Naive thymus-derived CD4-positive, alpha-beta T cell (primary cell): ENCODE results near the gene CDHR1. TPM values are rescaled to one million over a fixed set of nuclear protein-coding genes. Genes with fewer than 3 reads are reported as not detected.

Experiments used
- ATAC-seq: fragments of 150-1000 bp; cut with Tn5 transposase; 2 replicates; pipeline ENCODE4 v1.10.0; 2021; ENCODE audit warnings: mild to moderate bottlenecking, moderate library complexity
- CTCF ChIA-PET: fragments of 350-600 bp; sonication (Branson Sonifier 250); formaldehyde crosslinking; loops from one replicate; lab custom pipeline; 2021; ENCODE audit warnings: antibody characterized with exemption; lab: Charles Lee
- POLR2A ChIA-PET: fragments of 350-600 bp; sonication (Branson Sonifier 250); formaldehyde crosslinking; loops from one replicate; lab custom pipeline; 2021; ENCODE audit warnings: antibody characterized with exemption, inconsistent platforms; lab: Charles Lee
- DNase-seq, 9 donors: peaks; one replicate each; pipeline versions ENCODE4 v3.0.0 to v3.0.0-alpha.2; 2020 to 2022; ENCODE audit warnings: mixed read lengths in 1 of 9
- H3K27ac ChIP-seq: one replicate; pipeline ENCODE4 v1.7.0; 2013; ENCODE audit warnings: mild to moderate bottlenecking, low read depth, low read length, moderate library complexity
- H3K27me3 ChIP-seq, 2 donors: one replicate each; pipeline ENCODE4 v1.7.0; 2013; ENCODE audit warnings: low read length in 2 of 2, mild to moderate bottlenecking in 2 of 2, moderate library complexity in 2 of 2; ENCODE audit not compliant: control insufficient read depth in 2 of 2, insufficient read depth in 2 of 2
- H3K36me3 ChIP-seq, 3 experiments: 1 replicate in 2 of 3; 2 replicates in 1 of 3; pipeline ENCODE4 v1.7.0; 2013; ENCODE audit warnings: low read length in 3 of 3, mild to moderate bottlenecking in 3 of 3, moderate library complexity in 1 of 3; ENCODE audit not compliant: insufficient read depth in 3 of 3, control insufficient read depth in 2 of 3
- H3K4me1 ChIP-seq, 2 donors: one replicate each; pipeline ENCODE4 v1.7.0; 2013; ENCODE audit warnings: low read length in 2 of 2, mild to moderate bottlenecking in 2 of 2, moderate library complexity in 1 of 2; ENCODE audit not compliant: control insufficient read depth in 2 of 2, insufficient read depth in 2 of 2
- H3K4me3 ChIP-seq: 2 replicates; pipeline ENCODE4 v1.7.0; 2013; ENCODE audit warnings: mild to moderate bottlenecking, low read length
- H3K9me3 ChIP-seq, 3 experiments: 1 replicate in 2 of 3; 2 replicates in 1 of 3; pipeline ENCODE4 v1.7.0; 2013; ENCODE audit warnings: low read length in 3 of 3; ENCODE audit not compliant: control insufficient read depth in 2 of 3
- H3K27ac Mint-ChIP-seq, 9 donors: one replicate each; pipeline ENCODE4 v1.8.0; 2020 to 2022; ENCODE audit warnings: mixed read lengths in 9 of 9, mild to moderate bottlenecking in 8 of 9, moderate library complexity in 5 of 9, inconsistent platforms in 2 of 9
- H3K27me3 Mint-ChIP-seq, 5 donors: one replicate each; pipeline ENCODE4 v1.8.0; 2021 to 2022; ENCODE audit warnings: mixed read lengths in 5 of 5, mild to moderate bottlenecking in 1 of 5
- H3K36me3 Mint-ChIP-seq, 5 donors: one replicate each; pipeline ENCODE4 v1.8.0; 2020 to 2022; ENCODE audit warnings: mixed read lengths in 5 of 5, mild to moderate bottlenecking in 3 of 5, inconsistent platforms in 1 of 5
- H3K4me1 Mint-ChIP-seq, 7 donors: one replicate each; pipeline ENCODE4 v1.8.0; 2020 to 2022; ENCODE audit warnings: mixed read lengths in 7 of 7, mild to moderate bottlenecking in 3 of 7, inconsistent platforms in 1 of 7
- H3K4me3 Mint-ChIP-seq, 10 donors: one replicate each; pipeline ENCODE4 v1.8.0; 2020 to 2022; ENCODE audit warnings: mild to moderate bottlenecking in 10 of 10, mixed read lengths in 10 of 10, moderate library complexity in 6 of 10, inconsistent platforms in 2 of 10
- H3K9me3 Mint-ChIP-seq, 11 donors: one replicate each; pipeline ENCODE4 v1.8.0; 2020 to 2022; ENCODE audit warnings: mixed read lengths in 11 of 11, mild to moderate bottlenecking in 4 of 11, inconsistent platforms in 1 of 11, moderate library complexity in 1 of 11
- intact Hi-C, 2 donors: fragments of 100-400 bp; cut with micrococcal nuclease; formaldehyde crosslinking; loops; one replicate each; pipeline ENCODE4 v1.15.1; 2023
- polyA plus RNA-seq, 2 donors: library from polyadenylated mRNA; unstranded; fragments of 300-500 nt; fragmentation: Illumina TruSeq; gene quantifications; one replicate each; pipeline ENCODE4 v1.2.3, GENCODE V29; 2021
- total RNA-seq, 6 experiments: library from RNA in 5 of 6; stranded (reverse) in 5 of 6; gene quantifications; 1 replicate in 5 of 6; 2 replicates in 1 of 6; pipeline ENCODE4 v1.2.3 and lab custom pipeline; 2021 to 2026

Gene CDHR1
- total and polyA plus RNA-seq, 7 experiments from 2014 or later: 0.15 to 1.6 (median 0.30) TPM; not detected in 2

DNA sequence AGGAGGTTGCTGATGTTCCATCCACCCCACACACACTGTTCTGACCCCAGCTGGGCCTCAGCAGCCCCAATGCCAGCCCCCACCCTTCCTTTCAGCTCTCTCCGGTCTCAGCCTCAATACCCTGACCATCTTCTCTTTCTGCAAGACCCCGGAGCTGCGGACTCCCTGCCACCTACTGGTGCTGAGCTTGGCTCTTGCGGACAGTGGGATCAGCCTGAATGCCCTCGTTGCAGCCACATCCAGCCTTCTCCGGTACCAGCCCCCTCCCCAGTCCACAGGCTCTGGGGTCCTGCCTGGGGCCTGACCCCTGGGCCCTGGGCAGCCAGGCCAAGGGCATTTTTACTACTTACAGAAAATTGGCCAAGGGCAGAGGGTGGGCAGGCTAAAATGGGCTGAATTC lies 53.2 kb downstream of the CDHR1 start:
- Mint-ChIP-seq H3K9me3 (peaks cover 0 to 5% (median 0%) of the 10 kb centered on the region in 11 donors), H3K27me3 (peaks cover 0 to 5% (median 3%) of the 10 kb centered on the region in 5 donors), H3K4me1 (no peaks in the 10 kb centered on the region), H3K27ac (no peak overlapping the region), H3K36me3 (no peaks in the 10 kb centered on the region), H3K4me3 (no peak overlapping the region)
- ATAC-seq (no peak), DNase-seq (no peak)
- H3K27me3 ChIP-seq: no peaks in the 10 kb centered on the region
- no peak overlapping the region for H3K4me3 ChIP-seq
- H3K4me1 ChIP-seq: no peaks in the 10 kb centered on the region
- intact Hi-C loops: no loop called here
- ChIA-PET CTCF (no interaction called here), POLR2A (no interaction called here)
- H3K9me3 ChIP-seq: no peaks in the 10 kb centered on the region
- no peaks in the 10 kb centered on the region for H3K36me3 ChIP-seq
- H3K27ac ChIP-seq: no peak overlapping the region

DNA sequence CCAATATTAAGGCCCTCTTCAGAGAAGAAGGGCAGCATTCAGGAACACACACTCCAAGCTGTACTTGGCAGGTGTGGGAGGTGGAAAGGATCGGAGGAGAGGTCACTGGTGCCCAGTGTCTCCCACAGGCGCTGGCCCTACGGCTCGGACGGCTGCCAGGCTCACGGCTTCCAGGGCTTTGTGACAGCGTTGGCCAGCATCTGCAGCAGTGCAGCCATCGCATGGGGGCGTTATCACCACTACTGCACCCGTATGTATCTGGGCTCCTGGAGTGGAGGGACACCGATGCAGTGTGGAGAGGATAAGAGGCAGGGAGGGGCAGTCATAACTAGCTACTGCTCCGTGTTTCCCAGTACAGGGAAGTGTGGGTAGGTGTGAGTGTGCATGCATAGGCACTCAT lies 54.5 kb downstream of the CDHR1 start:
- Histone ChIP-seq H3K4me1 (no peaks in the 10 kb centered on the region), H3K27ac (no peak overlapping the region), H3K36me3 (no peaks in the 10 kb centered on the region), H3K4me3 (no peak overlapping the region), H3K9me3 (no peaks in the 10 kb centered on the region), H3K27me3 (no peaks in the 10 kb centered on the region)
- no peak overlapping the region for H3K27ac Mint-ChIP-seq
- H3K4me1 Mint-ChIP-seq: no peaks in the 10 kb centered on the region
- H3K27me3 Mint-ChIP-seq: peaks cover 0 to 5% (median 2%) of the 10 kb centered on the region in 5 donors
- ATAC-seq: no peak
- no peak overlapping the region for H3K4me3 Mint-ChIP-seq
- peaks cover 0 to 5% (median 0%) of the 10 kb centered on the region in 11 donors for H3K9me3 Mint-ChIP-seq
- intact Hi-C loops: no loop called here
- CTCF ChIA-PET: no interaction called here
- no peak for DNase-seq
- POLR2A ChIA-PET: no interaction called here
- H3K36me3 Mint-ChIP-seq: no peaks in the 10 kb centered on the region

DNA sequence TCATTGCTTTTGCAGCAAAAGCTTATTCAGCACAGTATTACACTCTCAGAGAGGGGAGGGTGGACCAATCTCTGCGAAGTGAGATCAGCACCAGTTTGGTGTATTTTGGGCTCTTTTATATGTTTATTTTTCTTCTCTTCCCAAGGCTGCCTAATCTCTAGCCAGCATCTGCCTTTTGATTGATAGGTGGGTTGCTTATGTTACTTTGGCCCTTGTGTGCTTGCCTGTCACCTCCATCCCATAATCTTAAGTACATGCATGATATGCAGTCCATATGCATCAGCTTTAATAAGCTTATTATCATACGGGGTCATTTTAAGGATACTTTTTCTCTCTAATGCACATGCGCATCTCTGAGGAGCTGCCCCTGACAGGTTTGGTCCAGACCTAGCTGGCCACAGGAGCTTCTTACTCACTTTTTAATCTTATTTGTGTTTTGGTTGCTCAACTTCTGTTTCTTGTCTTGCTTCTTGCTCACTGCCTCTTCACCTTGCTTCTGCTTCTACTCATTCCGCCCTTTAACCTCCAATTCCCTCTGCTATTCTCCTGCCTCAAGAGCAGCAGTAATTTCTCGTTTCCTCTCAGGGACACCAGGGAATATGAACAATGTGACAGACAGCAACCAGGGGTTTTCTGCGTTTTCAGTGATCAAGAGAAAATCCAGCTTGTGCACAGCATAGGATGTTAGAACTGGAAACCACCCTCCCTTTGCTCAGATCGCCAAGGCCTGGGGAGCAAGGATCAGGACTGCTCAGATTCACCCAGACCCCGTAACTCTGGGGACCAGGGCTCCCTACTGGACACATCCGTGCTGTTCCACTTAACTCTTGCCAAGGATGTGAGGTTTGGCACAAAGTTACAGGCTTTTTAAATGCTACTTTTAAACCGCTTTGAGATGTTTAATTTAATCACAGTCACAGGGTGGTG lies 60.5 kb downstream of the CDHR1 start:
- peaks cover 0 to 6% (median 4%) of the 10 kb centered on the region in 7 donors for H3K4me1 Mint-ChIP-seq
- Histone ChIP-seq H3K9me3 (no peaks in the 10 kb centered on the region), H3K4me1 (no peaks in the 10 kb centered on the region), H3K36me3 (no peaks in the 10 kb centered on the region), H3K4me3 (no peak overlapping the region), H3K27me3 (no peaks in the 10 kb centered on the region), H3K27ac (no peak overlapping the region)
- CTCF ChIA-PET: no interaction called here
- peaks cover 7 to 21% (median 17%) of the 10 kb centered on the region in 5 donors for H3K27me3 Mint-ChIP-seq
- POLR2A ChIA-PET: no interaction called here
- H3K27ac Mint-ChIP-seq: no peak overlapping the region
- DNase-seq (no peak), ATAC-seq (no peak)
- H3K9me3 Mint-ChIP-seq: peaks cover 0 to 5% (median 0%) of the 10 kb centered on the region in 11 donors
- H3K4me3 Mint-ChIP-seq: no peak overlapping the region
- no peaks in the 10 kb centered on the region for H3K36me3 Mint-ChIP-seq
- intact Hi-C loops: no loop called here

DNA sequence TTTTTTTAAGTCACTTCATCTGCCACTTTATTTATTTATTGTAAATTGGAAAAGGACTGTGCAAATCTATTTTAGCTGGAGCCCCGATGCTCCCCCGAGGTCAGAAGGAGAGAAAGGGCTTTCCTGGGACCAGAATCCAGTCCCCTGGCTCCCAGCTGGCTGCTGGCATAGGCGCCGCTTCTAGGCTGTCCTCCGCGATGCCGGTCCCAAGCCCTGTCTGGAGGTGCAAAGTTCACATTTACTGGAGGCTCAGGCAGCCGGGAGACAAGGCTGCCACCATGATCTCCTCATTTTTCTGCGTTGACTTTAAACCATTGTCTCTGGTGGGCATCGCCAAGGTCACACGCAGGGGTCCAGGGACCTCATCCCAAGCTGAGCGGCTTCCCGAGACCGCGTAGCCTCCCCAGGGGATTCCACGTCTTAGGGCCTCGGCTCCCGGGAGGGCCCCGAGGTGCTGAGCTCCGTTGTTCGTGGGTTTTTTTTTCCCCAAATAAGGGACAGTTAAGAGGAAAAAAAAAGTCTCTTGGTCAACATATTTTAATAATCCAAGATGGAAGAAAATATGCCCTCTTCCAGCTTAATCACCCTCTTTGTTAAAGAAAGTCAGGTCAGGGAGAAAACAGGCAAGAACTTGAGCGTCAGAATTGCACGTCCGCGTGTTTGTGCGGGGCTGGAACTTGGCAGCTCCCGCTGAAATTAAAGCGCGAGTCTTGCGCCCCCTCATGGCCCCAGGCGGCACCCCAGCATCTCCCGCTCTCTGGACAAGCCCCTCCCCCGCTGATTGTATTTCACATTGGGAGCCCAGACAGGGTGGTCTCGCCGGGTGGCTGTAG lies 62.4 kb downstream of the CDHR1 start:
- Mint-ChIP-seq H3K4me3 (no peak overlapping the region), H3K9me3 (peaks cover 0 to 2% (median 0%) of the 10 kb centered on the region in 11 donors), H3K27me3 (peaks cover 12 to 34% (median 19%) of the 10 kb centered on the region in 5 donors), H3K4me1 (peaks cover 0 to 6% (median 4%) of the 10 kb centered on the region in 7 donors), H3K27ac (no peak overlapping the region), H3K36me3 (no peaks in the 10 kb centered on the region)
- H3K27me3 ChIP-seq: no peaks in the 10 kb centered on the region
- H3K4me1 ChIP-seq: no peaks in the 10 kb centered on the region
- DNase-seq: peak in 7 of 9 donors; percentile 7 to 39 (median 20)
- H3K27ac ChIP-seq: no peak overlapping the region
- H3K4me3 ChIP-seq: no peak overlapping the region
- no peaks in the 10 kb centered on the region for H3K9me3 ChIP-seq
- ATAC-seq: peak; percentile 63
- intact Hi-C loops: loop anchor here in 1 of 2 donors (1.0 kb wide), 1 partner anchor 108 kb away; no protein-coding TSS in a partner anchor
- H3K36me3 ChIP-seq: no peaks in the 10 kb centered on the region
- ChIA-PET CTCF (interaction anchor here (0.6 to 1.4 kb wide), 4 partner anchors 12 to 181 kb away, joined by 3 to 5 read pairs (median 4); partner anchors contain the start of gene RGR), POLR2A (no interaction called here)

DNA sequence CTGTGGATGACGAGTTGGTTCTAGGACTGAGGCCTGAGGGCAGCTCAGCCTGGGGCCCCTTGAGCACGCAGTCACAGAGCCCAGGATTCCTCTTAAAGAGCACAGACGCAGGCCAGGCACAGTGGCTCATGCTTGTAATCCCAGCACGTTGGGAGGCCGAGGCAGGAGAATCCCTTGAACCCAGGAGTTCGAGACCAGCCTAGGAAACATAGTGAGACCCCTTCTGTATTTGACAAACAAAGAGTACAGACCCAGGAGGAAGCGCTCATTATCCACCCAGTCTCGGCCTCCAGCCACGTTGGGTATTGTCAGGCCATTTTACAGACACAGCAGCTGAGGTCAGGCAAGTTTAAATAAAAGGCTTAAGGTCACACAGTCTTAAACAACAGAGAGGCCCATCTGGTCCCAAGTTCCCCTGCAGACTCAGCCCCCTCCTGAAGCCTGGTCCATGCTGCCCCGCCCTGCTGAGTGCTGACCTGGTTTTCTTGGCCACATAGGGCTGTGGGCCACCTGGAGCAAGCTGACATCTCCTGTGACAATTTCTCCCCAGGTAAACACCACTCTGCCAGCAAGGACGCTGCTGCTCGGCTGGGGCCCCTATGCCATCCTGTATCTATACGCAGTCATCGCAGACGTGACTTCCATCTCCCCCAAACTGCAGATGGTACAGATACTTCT lies 63.1 kb downstream of the CDHR1 start:
- no peaks in the 10 kb centered on the region for H3K9me3 ChIP-seq
- ATAC-seq (no peak), DNase-seq (no peak)
- H3K36me3 ChIP-seq: no peaks in the 10 kb centered on the region
- no peaks in the 10 kb centered on the region for H3K27me3 ChIP-seq
- Mint-ChIP-seq H3K27me3 (peaks cover 12 to 37% (median 21%) of the 10 kb centered on the region in 5 donors), H3K36me3 (no peaks in the 10 kb centered on the region), H3K27ac (no peak overlapping the region), H3K4me3 (no peak overlapping the region), H3K4me1 (peaks cover 0 to 6% (median 4%) of the 10 kb centered on the region in 7 donors), H3K9me3 (no peaks in the 10 kb centered on the region)
- POLR2A ChIA-PET: no interaction called here
- no peaks in the 10 kb centered on the region for H3K4me1 ChIP-seq
- intact Hi-C loops: loop anchor here in 1 of 2 donors (1.0 kb wide), 1 partner anchor 109 kb away; no protein-coding TSS in a partner anchor
- CTCF ChIA-PET: interaction anchor here (0.6 to 1.4 kb wide), 4 partner anchors 13 to 180 kb away, joined by 3 to 5 read pairs (median 4); partner anchors contain the start of gene RGR
- H3K27ac ChIP-seq: no peak overlapping the region
- no peak overlapping the region for H3K4me3 ChIP-seq
